ENCODE data around the gene TSC22D1. TPM values are rescaled to one million over a fixed set of nuclear protein-coding genes. Genes with fewer than 3 reads are reported as not detected.

Gene TSC22D1
- polyA plus RNA-seq, 1 donor, result 73.5 TPM

- DNase-seq (ENCODE audit: low read depth), result no peak
These were observed 171.6 kb downstream of the TSC22D1 start for GRCh38 chr13:44404261-44405132.

DNA sequence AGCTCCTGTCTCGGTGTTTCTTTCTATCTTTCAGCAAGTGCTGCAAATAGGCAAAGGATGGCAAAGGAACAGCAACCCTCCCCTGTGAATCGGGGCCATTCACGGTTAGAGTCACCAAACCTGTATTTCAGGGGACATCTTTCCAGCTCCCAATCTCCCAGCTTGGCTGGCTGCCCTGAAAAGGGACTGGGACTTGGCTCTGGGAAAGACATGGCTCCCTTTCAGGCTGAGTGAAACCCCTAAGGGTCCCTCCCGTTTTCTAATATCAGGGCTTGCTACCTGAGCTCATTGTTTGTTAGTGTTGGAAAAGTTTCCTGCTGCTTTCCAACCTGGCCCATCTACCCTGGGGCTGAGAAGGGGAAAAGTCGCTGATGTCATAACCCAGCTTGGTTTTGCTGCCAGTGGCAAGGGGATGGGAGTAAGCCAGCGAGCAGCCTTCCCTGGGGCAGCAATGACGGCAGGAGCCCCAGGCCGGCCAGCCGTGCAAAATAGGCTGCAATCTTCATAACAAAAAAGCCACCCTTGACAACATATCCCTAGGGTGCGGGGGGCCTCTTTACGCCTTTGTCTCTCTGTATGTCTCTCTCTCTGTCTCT, 172.6 kb downstream of the TSC22D1 start:
- DNase-seq (ENCODE audit: low read depth), result no peak

DNA sequence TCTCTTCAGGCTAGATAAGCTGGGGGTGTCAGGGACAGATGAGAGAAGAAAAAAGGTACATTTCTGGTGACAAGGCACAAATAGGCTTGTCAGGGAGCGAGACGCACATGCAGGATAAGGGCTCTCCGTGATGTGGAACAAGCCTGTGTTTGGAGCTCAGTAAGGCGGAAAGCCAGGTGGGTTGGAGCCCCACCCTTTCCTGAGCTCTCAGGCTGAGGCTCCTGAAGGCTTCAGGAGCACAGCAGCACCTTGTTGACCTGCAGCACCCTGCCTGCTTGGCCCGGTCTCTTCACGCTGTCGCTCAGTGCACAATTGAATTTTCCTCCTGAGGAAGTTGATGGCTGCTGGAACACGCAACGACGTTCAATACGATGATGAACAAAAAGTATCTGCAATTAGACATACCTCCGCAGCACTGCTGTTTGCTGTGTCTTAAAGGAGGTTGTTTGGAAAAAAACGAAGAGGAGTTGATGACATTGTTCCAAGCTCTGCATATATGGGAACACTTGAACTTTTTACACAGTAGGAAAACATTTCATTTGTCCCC, 173.2 kb downstream of the TSC22D1 start:
- DNase-seq (ENCODE audit: low read depth), result no peak

- no peak for DNase-seq (ENCODE audit: low read depth)
These were observed 174.6 kb downstream of the TSC22D1 start for GRCh38 chr13:44401577-44401976.

DNA sequence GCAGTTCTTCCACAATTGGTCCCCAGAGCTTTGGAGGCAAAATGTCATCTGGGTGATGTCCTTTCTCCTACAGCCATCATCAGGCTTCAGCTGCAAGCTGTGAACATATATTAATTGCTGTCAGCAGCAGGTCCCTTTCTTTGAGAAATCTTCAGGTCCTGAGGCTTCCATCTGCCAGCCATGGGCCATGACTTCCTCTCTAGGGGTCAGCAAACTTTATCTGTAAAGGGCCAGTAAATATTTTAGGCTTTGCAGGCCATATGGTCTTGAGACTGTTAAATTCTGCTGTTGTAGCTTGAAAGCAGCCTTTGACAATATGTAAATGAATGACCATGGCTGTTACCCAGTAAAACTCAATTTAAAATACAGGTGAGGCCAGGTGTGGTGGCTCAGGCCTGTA, 175.4 kb downstream of the TSC22D1 start:
- DNase-seq (ENCODE audit: low read depth), result no peak

- DNase-seq (ENCODE audit: low read depth), result no peak
These were observed 177.1 kb downstream of the TSC22D1 start for GRCh38 chr13:44399074-44399473.

GRCh38 chr13:44398606-44399005, 177.5 kb downstream of the TSC22D1 start:
- DNase-seq (ENCODE audit: low read depth), result no peak

DNA sequence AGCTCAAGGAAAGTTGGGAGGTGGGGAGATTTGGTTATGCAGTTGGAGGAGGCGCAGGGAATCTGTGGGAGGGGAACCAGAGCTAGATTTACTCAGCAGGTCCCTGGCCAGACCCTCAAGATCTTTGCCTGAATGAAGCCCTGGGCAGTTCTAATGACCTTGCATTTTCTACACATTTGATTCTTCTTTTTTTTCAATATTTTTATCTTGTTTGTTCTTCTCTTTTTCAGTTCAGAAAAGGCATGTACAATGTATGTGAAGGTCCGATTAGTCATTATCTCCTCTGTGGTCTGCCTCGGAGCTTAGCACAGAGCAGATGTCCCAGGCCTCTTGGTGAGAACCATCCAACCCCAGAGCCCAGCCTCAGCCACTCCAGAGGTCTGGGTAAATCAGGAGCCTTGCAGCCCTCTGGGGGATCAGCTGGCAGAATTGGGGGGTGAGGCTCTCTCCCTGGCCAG, 178.3 kb downstream of the TSC22D1 start:
- DNase-seq (ENCODE audit: low read depth), result no peak

DNA sequence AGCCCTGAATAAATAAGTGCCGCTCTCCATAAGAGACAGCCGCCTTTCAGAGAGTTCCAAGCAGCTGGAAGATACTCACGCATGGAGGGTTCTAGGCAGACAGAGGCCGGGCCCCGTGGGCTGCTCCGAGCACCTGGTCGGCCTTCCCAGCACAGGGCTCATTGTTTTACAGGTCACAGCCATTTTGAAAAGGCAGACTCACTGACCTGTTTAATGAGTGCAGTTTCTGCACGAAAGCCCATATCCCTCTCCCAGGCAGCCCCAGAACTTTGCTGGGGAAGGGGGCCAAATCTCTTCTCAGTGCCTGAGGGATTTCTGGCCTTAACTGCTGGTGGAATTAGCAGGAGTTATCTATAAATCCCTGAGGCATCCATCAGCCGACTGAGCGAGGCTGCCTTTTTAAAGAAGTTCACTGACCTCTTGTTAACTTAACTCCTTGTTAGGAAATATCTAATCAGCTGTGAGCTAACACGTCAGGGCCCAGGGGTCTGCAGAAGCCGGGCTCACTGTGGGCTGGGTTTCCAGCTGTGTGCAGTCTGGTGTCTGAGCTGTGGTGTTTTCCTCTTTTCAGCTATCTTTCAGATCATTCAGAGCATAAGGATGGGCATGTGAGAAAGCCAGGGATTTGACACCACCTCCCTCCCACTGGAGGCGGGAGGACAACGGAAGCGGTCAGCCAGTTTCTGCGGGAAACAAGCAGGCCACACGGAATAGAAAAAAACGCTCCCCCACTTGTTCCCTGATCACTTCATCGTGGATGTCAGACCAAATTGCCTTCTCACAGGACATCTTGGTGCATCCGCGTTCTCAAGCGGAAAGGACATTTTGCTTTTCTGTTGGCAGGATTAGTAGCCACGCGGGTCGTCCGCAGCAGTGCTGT, 179.2 kb downstream of the TSC22D1 start:
- no peak for DNase-seq (ENCODE audit: low read depth)

DNA sequence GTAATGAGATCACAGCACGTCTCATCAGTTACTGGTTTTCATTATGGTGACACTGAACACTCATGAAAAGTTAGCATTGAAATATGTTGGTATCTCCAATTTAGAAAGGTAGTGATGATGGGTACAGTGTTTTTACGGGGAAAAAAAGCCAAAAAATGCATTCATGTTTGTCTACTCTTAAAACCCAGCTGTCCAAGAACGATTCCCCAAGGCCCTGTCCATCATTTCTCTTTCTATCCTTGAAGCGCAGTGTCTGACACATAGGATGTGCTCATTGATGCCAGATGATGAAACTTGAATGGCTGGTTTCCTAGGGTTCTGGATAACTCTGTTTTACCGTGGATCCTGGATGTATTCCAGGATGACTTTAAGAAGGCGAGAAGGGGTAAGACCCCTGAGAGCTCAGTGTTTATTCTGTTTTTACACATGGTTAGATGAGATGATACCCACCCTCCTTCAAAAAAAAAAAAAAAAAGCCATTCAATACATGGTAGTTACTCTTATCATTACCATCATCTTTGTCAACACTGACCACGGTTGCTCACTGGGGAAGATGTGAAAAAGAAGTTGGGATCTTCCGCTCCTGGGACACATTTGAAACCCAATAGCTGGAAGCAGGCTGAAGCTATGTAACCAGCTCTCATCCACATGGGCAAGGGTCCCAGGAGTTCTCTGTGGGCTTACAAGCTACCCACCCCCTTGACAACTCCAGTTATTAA, 180.0 kb downstream of the TSC22D1 start:
- DNase-seq (ENCODE audit: low read depth), result no peak

GRCh38 chr13:44394658-44395057, 181.5 kb downstream of the TSC22D1 start:
- DNase-seq (ENCODE audit: low read depth), result no peak

DNA sequence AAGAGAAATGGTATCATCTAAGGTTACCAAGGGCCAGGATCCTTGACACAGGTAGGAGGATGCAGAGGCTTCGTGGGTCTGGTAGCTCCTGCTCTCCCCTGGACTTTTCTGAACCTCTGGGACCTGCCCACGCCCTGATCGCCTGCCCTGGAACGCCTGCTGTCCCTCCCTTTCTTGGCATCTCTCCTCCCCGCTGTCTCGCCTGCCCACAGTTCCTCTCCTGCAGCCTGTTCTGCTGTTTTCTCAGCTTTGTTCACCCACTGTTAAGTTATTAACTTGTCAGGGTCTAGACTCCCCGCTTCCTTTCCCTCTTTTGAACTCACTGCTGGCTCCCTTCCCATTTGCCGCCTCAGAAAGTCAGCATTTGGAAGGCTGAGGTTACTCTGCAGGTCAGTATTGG, 182.7 kb downstream of the TSC22D1 start:
- DNase-seq (ENCODE audit: low read depth), result no peak

- no peak for DNase-seq (ENCODE audit: low read depth)
These were observed 186.3 kb downstream of the TSC22D1 start for GRCh38 chr13:44389876-44390275.

DNA sequence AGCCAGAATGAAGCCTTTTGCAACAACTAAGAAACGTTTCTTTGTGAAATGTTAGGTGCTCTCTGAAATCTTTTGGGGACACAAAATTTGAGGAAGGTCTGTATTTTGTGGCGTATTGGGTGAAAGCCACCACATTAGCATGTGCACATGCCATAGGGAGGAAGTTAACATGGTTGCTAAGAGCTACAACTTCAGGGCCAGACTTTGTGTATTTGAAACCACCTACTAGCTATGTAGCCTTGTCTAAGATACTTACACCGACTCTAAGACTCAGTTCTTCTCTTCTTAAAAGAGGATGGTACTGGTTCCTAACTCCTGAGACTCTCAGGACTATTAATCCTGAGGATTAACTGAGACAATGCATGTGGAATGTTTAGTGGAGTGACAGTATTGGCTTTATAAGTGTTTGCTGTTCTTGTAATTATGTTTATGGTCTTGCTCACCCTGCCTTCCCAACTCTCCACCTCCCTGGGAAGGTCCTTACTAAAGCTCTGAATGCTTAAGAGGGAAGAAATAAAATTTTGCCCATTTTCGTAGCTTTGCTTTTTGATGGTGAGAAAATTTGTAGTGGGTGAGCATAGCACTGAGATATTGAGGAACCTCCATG, 187.0 kb downstream of the TSC22D1 start:
- no peak for DNase-seq (ENCODE audit: low read depth)

GRCh38 chr13:44388427-44389059, 187.6 kb downstream of the TSC22D1 start:
- no peak for DNase-seq (ENCODE audit: low read depth)

GRCh38 chr13:44386913-44387556, 189.1 kb downstream of the TSC22D1 start:
- DNase-seq (ENCODE audit: low read depth), result no peak

GRCh38 chr13:44385847-44386246, 190.3 kb downstream of the TSC22D1 start:
- DNase-seq (ENCODE audit: low read depth), result no peak

DNA sequence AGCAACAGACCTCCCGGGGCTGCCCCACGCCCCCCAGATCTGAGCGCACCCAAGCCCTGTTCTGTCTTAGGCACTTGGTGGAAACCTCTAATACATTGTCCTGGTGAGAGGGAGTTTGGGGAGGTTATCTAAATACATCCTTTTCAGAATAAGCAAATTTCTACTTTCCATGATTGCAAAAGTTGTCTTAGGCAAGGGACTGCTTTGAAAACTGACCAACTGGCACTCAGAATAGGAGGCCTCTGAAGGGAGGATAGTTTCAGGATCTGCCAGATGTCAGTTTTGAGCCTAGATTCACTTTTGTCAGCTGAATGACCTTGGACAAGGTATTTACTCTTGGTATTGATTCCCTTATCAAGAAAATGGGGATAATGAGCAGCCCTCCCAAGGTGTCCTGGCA, 190.7 kb downstream of the TSC22D1 start:
- DNase-seq (ENCODE audit: low read depth), result no peak

GRCh38 chr13:44384778-44385177, 191.4 kb downstream of the TSC22D1 start:
- no peak for DNase-seq (ENCODE audit: low read depth)

DNA sequence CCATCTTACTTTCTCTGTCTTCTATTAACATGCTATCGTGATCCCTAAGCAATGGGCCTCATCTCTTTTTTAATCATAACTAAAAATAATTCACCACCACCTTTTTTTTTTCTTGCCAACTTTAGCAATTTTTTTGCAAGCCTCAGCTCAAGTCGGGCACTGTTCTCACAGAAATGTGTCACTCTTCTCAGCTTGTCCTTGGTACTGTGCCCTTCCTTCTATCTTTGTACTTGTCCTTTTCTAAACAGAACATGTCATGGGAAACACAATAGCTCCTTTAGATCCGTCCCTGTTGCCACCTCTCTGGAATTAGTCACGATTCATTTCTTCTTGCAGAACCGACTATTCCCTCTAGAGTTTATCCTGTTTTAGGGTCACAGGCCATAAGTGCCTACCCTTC, 192.2 kb downstream of the TSC22D1 start:
- DNase-seq (ENCODE audit: low read depth), result no peak
